Measurements from ENCODE around the gene RPTOR.

GRCh38 chr17:80977172-80977571 is 432.5 kb downstream of the RPTOR start:
- no peak for TF ChIP-seq EZH2phosphoT487 (IDR thresholded peaks at IDR 0.05; ENCODE audit: borderline replicate concordance, low read length)
- TF ChIP-seq, protein P1, sequence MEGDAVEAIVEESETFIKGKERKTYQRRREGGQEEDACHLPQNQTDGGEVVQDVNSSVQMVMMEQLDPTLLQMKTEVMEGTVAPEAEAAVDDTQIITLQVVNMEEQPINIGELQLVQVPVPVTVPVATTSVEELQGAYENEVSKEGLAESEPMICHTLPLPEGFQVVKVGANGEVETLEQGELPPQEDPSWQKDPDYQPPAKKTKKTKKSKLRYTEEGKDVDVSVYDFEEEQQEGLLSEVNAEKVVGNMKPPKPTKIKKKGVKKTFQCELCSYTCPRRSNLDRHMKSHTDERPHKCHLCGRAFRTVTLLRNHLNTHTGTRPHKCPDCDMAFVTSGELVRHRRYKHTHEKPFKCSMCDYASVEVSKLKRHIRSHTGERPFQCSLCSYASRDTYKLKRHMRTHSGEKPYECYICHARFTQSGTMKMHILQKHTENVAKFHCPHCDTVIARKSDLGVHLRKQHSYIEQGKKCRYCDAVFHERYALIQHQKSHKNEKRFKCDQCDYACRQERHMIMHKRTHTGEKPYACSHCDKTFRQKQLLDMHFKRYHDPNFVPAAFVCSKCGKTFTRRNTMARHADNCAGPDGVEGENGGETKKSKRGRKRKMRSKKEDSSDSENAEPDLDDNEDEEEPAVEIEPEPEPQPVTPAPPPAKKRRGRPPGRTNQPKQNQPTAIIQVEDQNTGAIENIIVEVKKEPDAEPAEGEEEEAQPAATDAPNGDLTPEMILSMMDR (conservative IDR thresholded peaks at IDR 0.05; ENCODE audit: low read depth, low read length): no peak
- no peak for TF ChIP-seq EZH2 (IDR thresholded peaks at IDR 0.05; ENCODE audit: low read length, unreplicated experiment)
